Suprapubic skin (tissue), 4 donors: ENCODE results near the gene FAM204A. TPM values are rescaled to one million over a fixed set of nuclear protein-coding genes. Genes with fewer than 3 reads are reported as not detected.

Experiments used
- DNase-seq, 2 donors: peaks; one replicate each; pipeline ENCODE4 v3.0.0-alpha.2; 2019; ENCODE audit warnings: low spot score in 2 of 2
- H3K27ac ChIP-seq: fragments of 200-600 bp; sonication (generic); one replicate; pipeline ENCODE4 v1.5.1; 2019
- H3K27me3 ChIP-seq: fragments of 200-600 bp; sonication (generic); one replicate; pipeline ENCODE4 v1.5.1; 2019
- H3K36me3 ChIP-seq: fragments of 200-600 bp; sonication (generic); one replicate; pipeline ENCODE4 v1.5.1; 2019
- H3K4me1 ChIP-seq: fragments of 200-600 bp; sonication (generic); one replicate; pipeline ENCODE4 v1.5.1; 2019
- H3K4me3 ChIP-seq: fragments of 200-600 bp; sonication (generic); one replicate; pipeline ENCODE4 v1.5.1; 2019; ENCODE audit warnings: mild to moderate bottlenecking
- H3K9me3 ChIP-seq: fragments of 200-600 bp; sonication (generic); one replicate; pipeline ENCODE4 v1.5.1; 2019
- CTCF ChIP-seq, 2 donors: fragments of 200-600 bp in 1 of 2; fragments of 450-650 bp in 1 of 2; sonication (generic) in 1 of 2; IDR thresholded peaks; one replicate each; pipeline ENCODE4 v1.5.1; 2016 to 2019; ENCODE audit warnings: antibody characterized with exemption in 2 of 2, mild to moderate bottlenecking in 1 of 2, moderate library complexity in 1 of 2
- EP300 ChIP-seq: sonication (generic); formaldehyde crosslinking; IDR thresholded peaks from one replicate; pipeline ENCODE4 v1.6.1; 2017; ENCODE audit warnings: antibody characterized with exemption
- POLR2A ChIP-seq, 2 donors: fragments of 450-650 bp; IDR thresholded peaks; one replicate each; pipeline ENCODE4 v1.6.1; 2017; ENCODE audit warnings: antibody characterized with exemption in 2 of 2, mild to moderate bottlenecking in 2 of 2, moderate library complexity in 2 of 2
- POLR2AphosphoS5 ChIP-seq, 3 donors: sonication (generic); formaldehyde crosslinking; IDR thresholded peaks; one replicate each; pipeline ENCODE4 v1.6.1; 2017; ENCODE audit warnings: antibody characterized with exemption in 3 of 3
- WGBS: methylation state at CpG from one replicate; pipeline ENCODE4 v1.1.5; 2018; 5-methylcytosine and 5-hydroxymethylcytosine counted together
- total RNA-seq, 4 donors: library from RNA; depleted of rRNA; stranded (reverse); fragments of >200 nt; gene quantifications; one replicate each; pipeline ENCODE4 v1.1.0, GENCODE V29; 2016

The FAM204A gene
- total RNA-seq, 4 donors from 2014 or later, result 18.2 to 45.4 (median 35.1) TPM

GRCh38 chr10:118332948-118333710 is 9.0 kb downstream of the FAM204A start:
- 47% methylated on average over 4 of the region's 4 CpGs for WGBS
- Histone ChIP-seq H3K27me3 (no peaks in the 10 kb centered on the region), H3K36me3 (peaks cover 48% of the 10 kb centered on the region), H3K4me1 (peaks cover 4% of the 10 kb centered on the region), H3K27ac (no peak overlapping the region), H3K9me3 (no peaks in the 10 kb centered on the region), H3K4me3 (no peak overlapping the region)
- DNase-seq, result no peak
- TF ChIP-seq CTCF (IDR thresholded peaks at IDR 0.05) (no peak), POLR2AphosphoS5 (IDR thresholded peaks at IDR 0.05) (no peak), POLR2A (IDR thresholded peaks at IDR 0.05) (no peak), EP300 (no peak)

- H3K36me3 ChIP-seq, result peaks cover 57% of the 10 kb centered on the region
- TF ChIP-seq CTCF (IDR thresholded peaks at IDR 0.05) (no peak), EP300 (no peak), POLR2A (IDR thresholded peaks at IDR 0.05) (no peak), POLR2AphosphoS5 (IDR thresholded peaks at IDR 0.05) (no peak)
Observed at GRCh38 chr10:118332236-118332635, 9.9 kb downstream of the FAM204A start.

GRCh38 chr10:118330295-118331076 is 11.6 kb downstream of the FAM204A start:
- Histone ChIP-seq H3K4me1 (peaks cover 4% of the 10 kb centered on the region), H3K27ac (no peak overlapping the region), H3K27me3 (no peaks in the 10 kb centered on the region), H3K9me3 (no peaks in the 10 kb centered on the region), H3K36me3 (peaks cover 67% of the 10 kb centered on the region), H3K4me3 (no peak overlapping the region)
- no peak for DNase-seq
- WGBS, result 95% methylated on average over 2 of the region's 2 CpGs
- TF ChIP-seq EP300 (no peak), CTCF (IDR thresholded peaks at IDR 0.05) (no peak), POLR2AphosphoS5 (IDR thresholded peaks at IDR 0.05) (no peak), POLR2A (IDR thresholded peaks at IDR 0.05) (no peak)

More at GRCh38 chr10:118332236-118332635, 9.9 kb downstream of the FAM204A start:
- no peaks in the 10 kb centered on the region for H3K27me3 ChIP-seq
- DNase-seq, result no peak
- H3K27ac ChIP-seq, result no peak overlapping the region
- 91% methylated on average over 1 of the region's 1 CpG for WGBS
- H3K4me1 ChIP-seq, result peaks cover 4% of the 10 kb centered on the region
- no peak overlapping the region for H3K4me3 ChIP-seq
- H3K9me3 ChIP-seq, result no peaks in the 10 kb centered on the region

GRCh38 chr10:118324140-118324539 is 18.0 kb downstream of the FAM204A start:
- no peak for TF ChIP-seq POLR2AphosphoS5 (IDR thresholded peaks at IDR 0.05)
- no peak for TF ChIP-seq CTCF (IDR thresholded peaks at IDR 0.05)
- no peak for TF ChIP-seq EP300
- TF ChIP-seq POLR2A (IDR thresholded peaks at IDR 0.05), result no peak
- no peaks in the 10 kb centered on the region for H3K9me3 ChIP-seq
- peaks cover 5% of the 10 kb centered on the region for H3K4me1 ChIP-seq
- no peak overlapping the region for H3K4me3 ChIP-seq
- no peak for DNase-seq
- H3K27ac ChIP-seq, result no peak overlapping the region
- H3K27me3 ChIP-seq, result no peaks in the 10 kb centered on the region
- H3K36me3 ChIP-seq, result peaks cover 64% of the 10 kb centered on the region
- WGBS, result 93% methylated on average over 2 of the region's 2 CpGs
